Pancreas (tissue), 10 donors: Measurements from ENCODE around the gene DCLK2. TPM values are rescaled to one million over a fixed set of nuclear protein-coding genes. Genes with fewer than 3 reads are reported as not detected.
A peak's percentile ranks its signal among the peaks of the same experiment; 100 is the strongest.

Experiments used
- ATAC-seq, 4 donors: fragments of 200-7000 bp; cut with Tn5 transposase; one replicate each; pipeline versions ENCODE4 v1.8.0 to v1.9.1; 2020; ENCODE audit warnings: mild to moderate bottlenecking in 4 of 4, moderate library complexity in 4 of 4
- DNase-seq, 6 donors: peaks; one replicate each; pipeline ENCODE4 v3.0.0-alpha.2; 2020
- FAIRE-seq: peaks from 2 replicates; lab custom pipeline; 2012; peaks lifted over from hg19 to GRCh38; lab: Jason Lieb, UNC
- H3K27ac ChIP-seq, 4 donors: fragments of 200-600 bp; sonication (generic); 1 replicate in 3 of 4; 2 replicates in 1 of 4; pipeline versions ENCODE4 v1.5.0 to v1.8.0; 2020
- H3K27me3 ChIP-seq, 4 donors: fragments of 200-600 bp; one replicate each; pipeline ENCODE4 v1.8.0; 2021
- H3K36me3 ChIP-seq, 3 donors: fragments of 200-600 bp; sonication (generic) in 1 of 3; one replicate each; pipeline versions ENCODE4 v1.5.0 to v1.8.0; 2020 to 2021
- H3K4me1 ChIP-seq, 3 donors: fragments of 200-600 bp; one replicate each; pipeline ENCODE4 v1.8.0; 2021
- H3K4me3 ChIP-seq, 4 donors: fragments of 200-600 bp; sonication (generic) in 2 of 4; one replicate each; pipeline versions ENCODE4 v1.5.0 to v1.8.0; 2020 to 2021
- H3K9me3 ChIP-seq, 4 donors: fragments of 200-600 bp; one replicate each; pipeline ENCODE4 v1.8.0; 2021
- WGBS, 2 donors: extraction: QIAGEN DNeasy Blood & Tissue Kit; methylation state at CpG; one replicate each; pipeline ENCODE4 v1.1.7; 2013; 5-methylcytosine and 5-hydroxymethylcytosine counted together
- intact Hi-C, 3 donors: fragments of 100-400 bp; cut with DNase I; formaldehyde crosslinking; loops; one replicate each; pipeline versions ENCODE4 v1.11.1 to v1.14.2; 2022
- polyA plus RNA-seq, 2 donors: library from polyadenylated mRNA; stranded (reverse); fragments of 200-250 nt; gene quantifications; one replicate each; pipeline ENCODE4 v1.2.3, GENCODE V29; 2013
- total RNA-seq, 6 donors: library from RNA; stranded (reverse); fragmentation: NEBNext Ultra II Directional in 4 of 6; extraction: Animal tissue kit (Norgen Biotek cat#: 25700) in 4 of 6; gene quantifications; one replicate each; pipeline versions ENCODE4 v1.2.1 to v1.2.4, GENCODE V29; 2021 to 2023
- TF ChIP-seq, protein P1 (sequence below), 4 donors: fragments of 200-600 bp; sonication (generic) in 3 of 4; IDR thresholded peaks; one replicate each; pipeline versions ENCODE4 v1.5.0 to v1.8.0; 2021; ENCODE audit warnings: antibody characterized with exemption in 4 of 4
- donor health status: healthy with polysubstance abuse.
- donor health status: DM: no; HTN: no; CAD: no; lungs with moderate emphysema.
- donor health status: DM: no; HTN: no; CAD: no.
- donor health status: control.
- donor health status: control.
- donor health status: Bipolar disorder and iron deficiency.
- donor health status: DM: yes; HTN: yes; CAD: no.
- donor health status: DM: no; HTN: no; CAD: no.
- donor health status: DM: no; HTN: no; CAD: no.
- donor health status: DM: yes; HTN: yes; CAD: no.

DCLK2 gene
- total and polyA plus RNA-seq, 8 donors: 1.2 to 3.7 (median 1.8) TPM

DNA sequence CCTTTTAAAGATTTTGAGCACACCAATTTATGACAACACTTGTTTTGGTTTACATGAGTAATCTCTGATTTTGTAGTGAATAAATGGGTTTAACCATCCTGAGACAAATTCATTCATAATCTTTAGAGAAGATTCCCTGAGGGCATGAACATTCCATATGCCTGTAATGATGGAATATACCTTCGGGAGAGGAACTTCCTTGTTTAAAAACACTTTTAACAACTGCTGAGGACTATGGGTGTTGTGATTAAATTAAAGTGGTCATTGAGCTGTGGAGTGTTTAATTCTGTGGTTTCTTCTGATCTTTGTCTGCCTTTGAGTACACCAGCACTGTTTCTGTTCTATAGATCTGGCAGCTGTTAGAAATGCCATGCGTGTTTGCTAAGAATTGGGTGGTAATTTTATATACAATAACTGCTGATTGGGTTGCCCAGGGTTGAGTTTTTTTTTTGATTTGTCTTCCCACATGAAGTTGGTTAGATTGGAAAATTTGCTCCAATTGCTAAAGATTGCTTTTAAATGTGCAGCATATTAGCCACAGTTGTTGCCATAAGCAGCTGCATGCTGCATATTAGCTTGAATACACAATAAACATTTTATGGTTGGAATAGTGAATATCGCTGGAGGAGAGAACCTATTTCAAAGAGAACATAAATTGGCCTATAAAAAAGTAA, 86.8 kb downstream of the DCLK2 start:
- TF ChIP-seq, protein P1, sequence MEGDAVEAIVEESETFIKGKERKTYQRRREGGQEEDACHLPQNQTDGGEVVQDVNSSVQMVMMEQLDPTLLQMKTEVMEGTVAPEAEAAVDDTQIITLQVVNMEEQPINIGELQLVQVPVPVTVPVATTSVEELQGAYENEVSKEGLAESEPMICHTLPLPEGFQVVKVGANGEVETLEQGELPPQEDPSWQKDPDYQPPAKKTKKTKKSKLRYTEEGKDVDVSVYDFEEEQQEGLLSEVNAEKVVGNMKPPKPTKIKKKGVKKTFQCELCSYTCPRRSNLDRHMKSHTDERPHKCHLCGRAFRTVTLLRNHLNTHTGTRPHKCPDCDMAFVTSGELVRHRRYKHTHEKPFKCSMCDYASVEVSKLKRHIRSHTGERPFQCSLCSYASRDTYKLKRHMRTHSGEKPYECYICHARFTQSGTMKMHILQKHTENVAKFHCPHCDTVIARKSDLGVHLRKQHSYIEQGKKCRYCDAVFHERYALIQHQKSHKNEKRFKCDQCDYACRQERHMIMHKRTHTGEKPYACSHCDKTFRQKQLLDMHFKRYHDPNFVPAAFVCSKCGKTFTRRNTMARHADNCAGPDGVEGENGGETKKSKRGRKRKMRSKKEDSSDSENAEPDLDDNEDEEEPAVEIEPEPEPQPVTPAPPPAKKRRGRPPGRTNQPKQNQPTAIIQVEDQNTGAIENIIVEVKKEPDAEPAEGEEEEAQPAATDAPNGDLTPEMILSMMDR (IDR thresholded peaks at IDR 0.05): no peak
- Histone ChIP-seq H3K4me1 (no peaks in the 10 kb centered on the region), H3K9me3 (no peaks in the 10 kb centered on the region), H3K36me3 (no peaks in the 10 kb centered on the region), H3K4me3 (no peak overlapping the region), H3K27me3 (no peaks in the 10 kb centered on the region), H3K27ac (no peak overlapping the region)
- no peak for ATAC-seq
- no peak for FAIRE-seq
- no peak for DNase-seq
- WGBS, 2 donors: 93 to 95% methylated on average over 3 of the region's 3 CpGs
- intact Hi-C loops: no loop called here

DNA sequence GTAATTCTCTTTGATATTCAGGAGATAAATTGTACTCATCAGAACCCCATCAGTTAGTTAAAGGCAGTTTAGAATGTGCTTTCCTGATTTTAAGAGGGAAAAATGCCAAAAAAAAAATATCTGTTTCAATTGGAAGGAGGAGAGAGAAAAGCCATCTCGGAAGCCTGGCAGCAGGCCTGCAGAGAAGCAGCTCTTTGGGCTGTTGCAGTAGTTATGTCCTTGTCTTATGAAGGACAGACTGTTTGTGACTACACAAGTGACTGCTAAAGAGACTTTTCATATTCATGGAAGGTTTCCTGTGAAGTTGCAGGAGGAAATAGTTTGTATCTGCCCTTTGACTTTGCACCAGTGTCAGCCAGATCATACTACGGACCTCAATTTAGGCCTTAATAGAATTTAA, 88.8 kb downstream of the DCLK2 start:
- intact Hi-C loops: no loop called here
- no peak overlapping the region for H3K4me3 ChIP-seq
- no peaks in the 10 kb centered on the region for H3K27me3 ChIP-seq
- no peaks in the 10 kb centered on the region for H3K36me3 ChIP-seq
- DNase-seq: no peak
- no peak overlapping the region for H3K27ac ChIP-seq
- no peak for ATAC-seq
- FAIRE-seq: no peak
- 85 to 90% methylated on average over 2 of the region's 2 CpGs for WGBS, 2 donors
- no peaks in the 10 kb centered on the region for H3K4me1 ChIP-seq
- no peaks in the 10 kb centered on the region for H3K9me3 ChIP-seq
- TF ChIP-seq, protein P1 (IDR thresholded peaks at IDR 0.05): no peak

DNA sequence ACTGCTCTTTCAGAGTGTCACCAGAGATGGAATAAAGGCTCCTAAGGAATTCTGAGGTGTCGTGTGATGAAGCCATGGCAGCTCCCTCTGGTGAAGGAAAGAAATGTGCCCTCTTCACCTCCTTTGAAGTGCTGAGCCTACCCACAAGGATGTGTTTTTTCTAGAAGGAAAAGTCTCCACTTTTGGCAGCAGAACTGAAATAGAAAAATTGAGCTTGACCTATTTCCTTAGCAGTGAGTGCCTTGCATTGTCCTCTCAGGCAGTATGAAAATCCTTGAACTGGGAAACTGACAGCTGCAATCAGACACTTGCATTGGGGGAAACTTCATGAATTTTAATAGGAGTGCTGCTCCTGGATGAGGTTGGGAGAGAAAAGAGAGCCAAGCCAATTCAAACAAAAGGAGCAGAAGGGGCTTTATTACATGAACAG, 95.2 kb downstream of the DCLK2 start:
- TF ChIP-seq, protein P1 (IDR thresholded peaks at IDR 0.05): no peak
- Histone ChIP-seq H3K27ac (no peak overlapping the region), H3K36me3 (no peaks in the 10 kb centered on the region), H3K4me1 (no peaks in the 10 kb centered on the region), H3K4me3 (no peak overlapping the region), H3K9me3 (no peaks in the 10 kb centered on the region), H3K27me3 (no peaks in the 10 kb centered on the region)
- DNase-seq (no peak), FAIRE-seq (no peak), ATAC-seq (no peak)
- intact Hi-C loops: no loop called here
- 85 to 89% methylated on average over 1 of the region's 1 CpG for WGBS, 2 donors

GRCh38 chr4:150173982-150174398, 95.7 kb downstream of the DCLK2 start:
- intact Hi-C loops: no loop called here
- FAIRE-seq (no peak), ATAC-seq (no peak), DNase-seq (no peak)
- H3K4me3 ChIP-seq: no peak overlapping the region
- no peak overlapping the region for H3K27ac ChIP-seq
- no peaks in the 10 kb centered on the region for H3K27me3 ChIP-seq
- WGBS, 2 donors: 83 to 89% methylated on average over 5 of the region's 5 CpGs
- H3K4me1 ChIP-seq: no peaks in the 10 kb centered on the region
- H3K9me3 ChIP-seq: no peaks in the 10 kb centered on the region
- H3K36me3 ChIP-seq: no peaks in the 10 kb centered on the region
- TF ChIP-seq, protein P1 (IDR thresholded peaks at IDR 0.05): no peak

GRCh38 chr4:150176547-150176946, 98.3 kb downstream of the DCLK2 start:
- WGBS, 2 donors: 28 to 60% methylated on average over 1 of the region's 1 CpG
- intact Hi-C loops: no loop called here
- no peak for FAIRE-seq

More at GRCh38 chr4:150176547-150176946, 98.3 kb downstream of the DCLK2 start:
- no peaks in the 10 kb centered on the region for H3K9me3 ChIP-seq
- H3K36me3 ChIP-seq: no peaks in the 10 kb centered on the region
- H3K27me3 ChIP-seq: no peaks in the 10 kb centered on the region
- TF ChIP-seq, protein P1 (IDR thresholded peaks at IDR 0.05): no peak
- H3K4me1 ChIP-seq: no peaks in the 10 kb centered on the region
- H3K4me3 ChIP-seq: no peak overlapping the region
- no peak for DNase-seq
- ATAC-seq: peak in 1 of 4 donors; percentile 11
- H3K27ac ChIP-seq: no peak overlapping the region
